SK-N-SH treated with all-trans-retinoic acid at 6 μM for 48 hours (cell line): ENCODE results near the gene ARFRP1.
"Not testable (repeated sequence)": the region's sequence is repeated elsewhere in the genome, so short reads cannot be mapped to it uniquely, and the experiment has no call there.

ENCODE experiments used
- ATAC-seq: fragments of 200-7000 bp; cut with Tn5 transposase; 3 replicates; pipeline ENCODE4 v1.9.1; 2020; ENCODE audit warnings: mild to moderate bottlenecking, moderate library complexity
- ARNTL ChIP-seq: fragments of 450-650 bp; formaldehyde crosslinking; IDR thresholded peaks from 2 replicates; pipeline ENCODE4 v1.5.0; 2020; ENCODE audit warnings: low read depth, mild to moderate bottlenecking, moderate library complexity, borderline replicate concordance
- BACH2 ChIP-seq: fragments of 250-450 bp; sonication (Bioruptor Pico); IDR thresholded peaks from 2 replicates; pipeline ENCODE4 v1.9.0; 2021; ENCODE audit warnings: mild to moderate bottlenecking, borderline replicate concordance
- CSDC2 ChIP-seq: fragments of 250-450 bp; sonication (Bioruptor Pico); IDR thresholded peaks from 2 replicates; pipeline ENCODE4 v1.5.0; 2020; ENCODE audit warnings: mild to moderate bottlenecking, moderate library complexity
- ESRRG ChIP-seq: fragments of 250-450 bp; sonication (Bioruptor Pico); IDR thresholded peaks from 2 replicates; pipeline ENCODE4 v1.6.1; 2021; ENCODE audit warnings: mild to moderate bottlenecking
- GLIS3 ChIP-seq: fragments of 250-450 bp; sonication (Bioruptor Pico); IDR thresholded peaks from 2 replicates; pipeline ENCODE4 v1.5.0; 2020; ENCODE audit warnings: mild to moderate bottlenecking, moderate library complexity
- ISL1 ChIP-seq: fragments of 250-450 bp; sonication (Bioruptor Pico); IDR thresholded peaks from 2 replicates; pipeline ENCODE4 v2.1.2; 2022; ENCODE audit warnings: mild to moderate bottlenecking, moderate library complexity
- OSR1 ChIP-seq: fragments of 250-450 bp; sonication (Bioruptor Pico); IDR thresholded peaks from 2 replicates; pipeline ENCODE4 v1.8.0; 2022; ENCODE audit warnings: moderate library complexity, mild to moderate bottlenecking, inconsistent platforms
- PATZ1 ChIP-seq: fragments of 250-450 bp; sonication (Bioruptor Pico); IDR thresholded peaks from 2 replicates; pipeline ENCODE4 v1.8.0; 2020; ENCODE audit warnings: mild to moderate bottlenecking, moderate library complexity, borderline replicate concordance
- PPARA ChIP-seq: fragments of 250-450 bp; sonication (Bioruptor Pico); IDR thresholded peaks from 2 replicates; pipeline ENCODE4 v1.5.0; 2020; ENCODE audit warnings: mild to moderate bottlenecking, borderline replicate concordance
- RARB ChIP-seq: fragments of 250-450 bp; sonication (Bioruptor Pico); IDR thresholded peaks from 2 replicates; pipeline ENCODE4 v1.8.0; 2021; ENCODE audit warnings: mild to moderate bottlenecking, moderate library complexity
- SNAI2 ChIP-seq: fragments of 250-450 bp; sonication (Bioruptor Pico); IDR thresholded peaks from 2 replicates; pipeline ENCODE4 v1.5.0; 2020; ENCODE audit warnings: mild to moderate bottlenecking, moderate library complexity
- TOX ChIP-seq: fragments of 250-450 bp; sonication (Bioruptor Pico); IDR thresholded peaks from 2 replicates; pipeline ENCODE4 v1.8.0; 2021; ENCODE audit warnings: mild to moderate bottlenecking, moderate library complexity, borderline replicate concordance
- TSHZ2 ChIP-seq: fragments of 250-450 bp; sonication (Bioruptor Pico); IDR thresholded peaks from 2 replicates; pipeline ENCODE4 v1.5.0; 2020; ENCODE audit warnings: mild to moderate bottlenecking, moderate library complexity
- ZC3H10 ChIP-seq: fragments of 250-450 bp; sonication (Bioruptor Pico); IDR thresholded peaks from 2 replicates; pipeline ENCODE4 v1.5.1; 2021; ENCODE audit warnings: mild to moderate bottlenecking, moderate library complexity
- ZFP3 ChIP-seq: fragments of 250-450 bp; sonication (Bioruptor Pico); IDR thresholded peaks from 2 replicates; pipeline ENCODE4 v1.5.0; 2020; ENCODE audit warnings: mild to moderate bottlenecking, moderate library complexity
- ZFP30 ChIP-seq: fragments of 450-650 bp; formaldehyde crosslinking; IDR thresholded peaks from 2 replicates; pipeline ENCODE4 v1.5.0; 2022; ENCODE audit warnings: mild to moderate bottlenecking, moderate library complexity
- ZNF565 ChIP-seq: fragments of 450-650 bp; formaldehyde crosslinking; conservative IDR thresholded peaks from 2 replicates; pipeline ENCODE4 v1.5.0; 2020; ENCODE audit warnings: low read depth, mild to moderate bottlenecking, moderate library complexity
- ZNF70 ChIP-seq: fragments of 450-650 bp; formaldehyde crosslinking; IDR thresholded peaks from 2 replicates; pipeline ENCODE4 v1.5.0; 2020; ENCODE audit warnings: mild to moderate bottlenecking, moderate library complexity
- ZNF8 ChIP-seq: fragments of 450-650 bp; formaldehyde crosslinking; IDR thresholded peaks from 2 replicates; pipeline ENCODE4 v1.5.0; 2020; ENCODE audit warnings: mild to moderate bottlenecking, moderate library complexity
- TF ChIP-seq, protein P1 (sequence below): fragments of 250-450 bp; sonication (Bioruptor Pico); IDR thresholded peaks from 2 replicates; pipeline ENCODE4 v1.8.0; 2021; ENCODE audit warnings: low read depth, mild to moderate bottlenecking, moderate library complexity, borderline replicate concordance

ARFRP1 gene

DNA sequence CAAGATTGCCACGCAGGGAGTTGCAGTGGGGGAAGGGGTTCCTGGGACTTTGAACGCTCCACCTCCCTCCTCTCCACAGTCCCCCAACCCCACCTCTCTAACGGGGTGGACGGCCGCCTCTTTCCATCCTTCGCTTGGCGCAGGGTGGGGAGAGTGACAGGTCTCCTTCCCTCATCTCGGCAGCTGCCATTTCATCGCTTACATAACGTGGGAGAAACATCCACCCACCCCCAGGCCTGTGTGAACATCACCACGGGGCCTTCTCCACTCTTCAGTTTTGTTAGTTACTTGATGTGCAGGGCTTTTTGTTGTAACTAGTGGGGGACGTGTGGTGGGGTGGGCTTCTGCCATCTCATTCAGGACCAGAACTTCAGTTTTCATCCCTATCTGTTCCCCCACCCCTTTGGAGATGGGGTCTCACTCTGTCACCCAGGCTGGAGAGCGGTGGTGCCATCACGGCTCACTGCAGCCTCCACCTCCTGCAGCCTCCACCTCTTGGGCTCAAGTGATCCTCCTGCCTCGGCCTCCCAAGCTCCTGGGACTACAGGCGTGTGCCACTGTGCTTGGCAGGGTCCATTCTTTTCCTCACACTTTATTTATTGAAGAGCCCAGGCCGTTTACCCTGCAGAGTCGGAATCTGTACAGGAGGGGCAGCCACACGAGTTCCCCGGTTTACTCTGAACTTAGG, 32.0 kb downstream of the ARFRP1 start (continued):
- TF ChIP-seq PATZ1 (no peak), ISL1 (CRISPR knock-in tag) (no peak), CSDC2 (CRISPR knock-in tag) (no peak), ZNF565 (CRISPR knock-in tag) (no peak), OSR1 (CRISPR knock-in tag) (no peak), GLIS3 (CRISPR knock-in tag) (no peak), ZNF8 (CRISPR knock-in tag) (no peak)
- TF ChIP-seq, protein P1, sequence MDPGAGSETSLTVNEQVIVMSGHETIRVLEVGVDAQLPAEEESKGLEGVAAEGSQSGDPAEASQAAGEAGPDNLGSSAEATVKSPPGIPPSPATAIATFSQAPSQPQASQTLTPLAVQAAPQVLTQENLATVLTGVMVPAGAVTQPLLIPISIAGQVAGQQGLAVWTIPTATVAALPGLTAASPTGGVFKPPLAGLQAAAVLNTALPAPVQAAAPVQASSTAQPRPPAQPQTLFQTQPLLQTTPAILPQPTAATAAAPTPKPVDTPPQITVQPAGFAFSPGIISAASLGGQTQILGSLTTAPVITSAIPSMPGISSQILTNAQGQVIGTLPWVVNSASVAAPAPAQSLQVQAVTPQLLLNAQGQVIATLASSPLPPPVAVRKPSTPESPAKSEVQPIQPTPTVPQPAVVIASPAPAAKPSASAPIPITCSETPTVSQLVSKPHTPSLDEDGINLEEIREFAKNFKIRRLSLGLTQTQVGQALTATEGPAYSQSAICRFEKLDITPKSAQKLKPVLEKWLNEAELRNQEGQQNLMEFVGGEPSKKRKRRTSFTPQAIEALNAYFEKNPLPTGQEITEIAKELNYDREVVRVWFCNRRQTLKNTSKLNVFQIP: no peak

DNA sequence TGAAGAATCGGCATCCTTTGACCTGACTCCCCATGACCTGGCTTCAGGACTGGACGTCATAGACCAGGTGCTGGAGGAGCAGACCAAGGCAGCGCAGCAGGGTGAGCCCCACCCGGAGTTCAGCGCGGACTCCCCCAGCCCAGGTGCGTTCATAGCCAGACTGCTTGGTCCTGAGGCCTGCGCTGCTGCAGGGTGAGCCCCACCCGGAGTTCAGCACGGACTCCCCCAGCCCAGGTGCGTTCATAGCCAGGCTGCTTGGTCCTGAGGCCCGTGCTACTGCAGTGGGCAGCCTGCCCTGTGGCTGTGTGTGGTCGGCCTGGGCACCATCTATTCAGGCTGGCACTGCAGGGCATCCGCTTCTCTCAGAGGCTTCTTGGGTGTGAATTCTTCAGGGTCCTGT, 33.8 kb downstream of the ARFRP1 start:
- TF ChIP-seq ESRRG (CRISPR knock-in tag): no peak
- TF ChIP-seq TOX (CRISPR knock-in tag): no peak
- TF ChIP-seq SNAI2 (CRISPR knock-in tag): no peak
- TF ChIP-seq, protein P1: no peak
- TF ChIP-seq ZFP30 (CRISPR knock-in tag): no peak
- TF ChIP-seq ZNF70 (CRISPR knock-in tag): no peak
- TF ChIP-seq ZC3H10 (CRISPR knock-in tag): no peak
- no peak for TF ChIP-seq GLIS3 (CRISPR knock-in tag)
- no peak for TF ChIP-seq RARB (CRISPR knock-in tag)
- TF ChIP-seq, all 23 proteins: peak for 0
- no peak; the same call in 2 of the 3 replicates for ATAC-seq

DNA sequence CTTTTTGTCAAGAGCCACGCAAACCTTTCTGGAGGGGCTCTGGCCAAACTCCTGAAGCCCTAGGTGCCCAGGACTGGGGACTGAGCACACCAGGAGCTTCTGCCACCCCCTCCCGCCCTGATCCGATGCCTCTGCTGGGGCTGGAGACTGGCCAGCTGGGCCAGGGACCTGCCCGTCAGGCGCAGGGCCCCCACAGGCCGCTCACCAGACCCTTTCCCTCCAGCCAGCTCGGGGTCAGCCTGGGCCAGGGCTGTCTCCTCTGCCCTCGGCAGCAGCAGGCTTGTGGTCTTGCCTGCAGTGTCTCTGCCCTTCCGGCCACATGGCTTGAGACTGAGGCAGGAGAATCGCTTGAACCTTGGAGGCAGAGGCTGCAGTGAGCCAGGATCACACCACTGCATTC, 35.1 kb downstream of the ARFRP1 start:
- no peak for TF ChIP-seq CSDC2 (CRISPR knock-in tag)
- no peak for TF ChIP-seq TSHZ2
- TF ChIP-seq GLIS3 (CRISPR knock-in tag): no peak
- TF ChIP-seq ZNF8 (CRISPR knock-in tag): no peak
- TF ChIP-seq ARNTL (CRISPR knock-in tag): no peak
- no peak for TF ChIP-seq ZNF565 (CRISPR knock-in tag)
- no peak for TF ChIP-seq PPARA (CRISPR knock-in tag)
- TF ChIP-seq RARB (CRISPR knock-in tag): no peak
- no peak for TF ChIP-seq ESRRG (CRISPR knock-in tag)
- no peak for TF ChIP-seq SNAI2 (CRISPR knock-in tag)
- TF ChIP-seq BACH2: no peak
- TF ChIP-seq, all 23 proteins: peak for 0
- ATAC-seq: no peak

- not testable (repeated sequence) for ATAC-seq
Measured at GRCh38 chr20:63671695-63672094, 36.1 kb downstream of the ARFRP1 start.

GRCh38 chr20:63668351-63668750, 39.4 kb downstream of the ARFRP1 start:
- no peak for ATAC-seq
- TF ChIP-seq PPARA (CRISPR knock-in tag) (no peak), TOX (CRISPR knock-in tag) (no peak), CSDC2 (CRISPR knock-in tag) (no peak), ZFP30 (CRISPR knock-in tag) (no peak), ZFP3 (CRISPR knock-in tag) (no peak), ISL1 (CRISPR knock-in tag) (no peak), RARB (CRISPR knock-in tag) (no peak), BACH2 (no peak), PATZ1 (no peak)
- TF ChIP-seq, protein P1: no peak
